GM12872 (cell line): ENCODE data around the gene YY1AP1.

Experiments used
- TF ChIP-seq, protein P1 (sequence below): IDR thresholded peaks from 3 replicates; pipeline ENCODE4 v1.5.1; 2011; ENCODE audit warnings: low read depth, mild to moderate bottlenecking, low read length, moderate library complexity; ENCODE audit not compliant: insufficient read depth

YY1AP1 gene

DNA sequence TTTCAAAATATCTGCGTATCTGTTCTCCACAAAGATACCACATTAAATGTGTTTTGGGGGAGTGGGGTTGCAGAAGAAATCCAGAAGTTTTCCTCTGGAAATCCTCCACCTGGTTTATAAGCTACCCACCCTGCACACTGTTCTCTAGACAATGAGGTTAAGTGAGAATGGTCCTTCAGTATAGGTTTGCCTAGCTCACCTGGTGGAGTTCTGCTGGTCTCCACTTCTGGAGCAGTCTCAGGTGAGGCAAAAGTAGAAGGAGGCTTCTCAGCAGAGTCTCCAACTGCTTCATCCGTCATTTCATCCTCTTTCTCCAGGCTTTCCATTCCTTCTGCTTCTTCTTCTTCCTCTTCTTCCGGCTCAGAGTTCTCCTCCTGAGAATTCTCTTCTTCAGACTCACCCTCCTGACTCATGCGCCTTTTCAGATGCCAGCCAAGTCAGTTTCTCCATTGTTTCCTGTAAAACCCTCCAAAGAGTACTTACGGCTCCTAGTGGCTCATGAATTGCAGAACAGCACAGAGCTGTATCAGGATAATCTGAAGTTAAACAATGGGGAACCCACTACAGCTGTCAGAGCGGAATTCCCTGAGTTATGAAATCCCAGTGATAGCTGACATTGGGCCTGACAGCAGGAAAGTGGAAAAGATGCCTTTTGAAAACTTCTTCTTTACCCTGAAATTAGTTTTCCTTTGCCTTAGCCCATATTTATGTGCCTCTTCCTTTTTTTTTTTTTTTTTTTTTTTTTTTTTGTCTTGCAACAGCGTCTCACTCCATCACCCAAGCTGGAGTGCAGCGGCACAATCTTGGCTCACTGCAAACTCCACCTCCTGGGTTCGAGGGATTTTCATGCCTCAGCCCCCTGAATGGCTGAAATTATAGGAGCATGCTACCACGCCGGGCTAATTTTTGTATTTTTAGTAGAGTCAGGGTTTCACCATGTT, 40.1 kb downstream of the YY1AP1 start:
- TF ChIP-seq, protein P1, sequence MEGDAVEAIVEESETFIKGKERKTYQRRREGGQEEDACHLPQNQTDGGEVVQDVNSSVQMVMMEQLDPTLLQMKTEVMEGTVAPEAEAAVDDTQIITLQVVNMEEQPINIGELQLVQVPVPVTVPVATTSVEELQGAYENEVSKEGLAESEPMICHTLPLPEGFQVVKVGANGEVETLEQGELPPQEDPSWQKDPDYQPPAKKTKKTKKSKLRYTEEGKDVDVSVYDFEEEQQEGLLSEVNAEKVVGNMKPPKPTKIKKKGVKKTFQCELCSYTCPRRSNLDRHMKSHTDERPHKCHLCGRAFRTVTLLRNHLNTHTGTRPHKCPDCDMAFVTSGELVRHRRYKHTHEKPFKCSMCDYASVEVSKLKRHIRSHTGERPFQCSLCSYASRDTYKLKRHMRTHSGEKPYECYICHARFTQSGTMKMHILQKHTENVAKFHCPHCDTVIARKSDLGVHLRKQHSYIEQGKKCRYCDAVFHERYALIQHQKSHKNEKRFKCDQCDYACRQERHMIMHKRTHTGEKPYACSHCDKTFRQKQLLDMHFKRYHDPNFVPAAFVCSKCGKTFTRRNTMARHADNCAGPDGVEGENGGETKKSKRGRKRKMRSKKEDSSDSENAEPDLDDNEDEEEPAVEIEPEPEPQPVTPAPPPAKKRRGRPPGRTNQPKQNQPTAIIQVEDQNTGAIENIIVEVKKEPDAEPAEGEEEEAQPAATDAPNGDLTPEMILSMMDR, result no peak

DNA sequence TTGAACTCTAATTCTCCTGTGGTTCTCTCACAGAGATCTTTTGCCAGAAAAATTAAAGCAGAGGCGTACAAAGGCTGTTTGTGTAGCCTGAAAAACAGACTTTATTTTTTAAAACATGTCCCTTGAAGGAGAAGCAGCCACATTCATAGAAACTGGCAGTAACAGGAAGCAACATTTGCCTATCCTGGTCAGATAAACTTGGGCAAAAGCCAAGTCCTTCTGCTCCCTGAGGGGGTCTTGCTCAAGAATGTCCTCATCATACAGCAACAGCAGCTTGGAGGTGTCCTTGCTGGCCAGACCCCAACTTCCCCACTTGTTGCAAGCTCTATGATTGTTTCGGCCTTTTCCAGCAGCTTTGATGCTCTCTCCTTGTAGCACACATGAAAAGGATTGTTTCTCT, 42.3 kb downstream of the YY1AP1 start:
- TF ChIP-seq, protein P1, result no peak

DNA sequence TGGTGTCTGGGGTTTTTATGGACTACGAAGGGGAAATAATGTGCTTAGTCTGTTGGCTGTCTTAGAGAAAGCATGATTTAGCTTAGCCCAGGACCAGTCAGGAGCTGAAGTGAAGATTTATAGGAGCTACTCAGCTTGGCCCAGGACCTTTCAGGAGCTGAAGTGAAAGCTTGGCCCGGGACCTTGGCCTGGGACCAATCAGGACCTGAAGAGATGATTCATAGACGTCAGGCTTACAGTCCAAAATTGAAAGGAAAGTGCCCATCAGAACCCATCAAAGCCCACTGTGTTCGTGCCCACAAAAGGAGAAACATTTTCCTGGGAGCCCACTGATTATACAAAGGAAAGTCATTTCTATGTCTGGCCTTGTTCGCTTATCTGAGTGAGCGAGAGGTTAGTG, 42.9 kb downstream of the YY1AP1 start:
- TF ChIP-seq, protein P1, result no peak

DNA sequence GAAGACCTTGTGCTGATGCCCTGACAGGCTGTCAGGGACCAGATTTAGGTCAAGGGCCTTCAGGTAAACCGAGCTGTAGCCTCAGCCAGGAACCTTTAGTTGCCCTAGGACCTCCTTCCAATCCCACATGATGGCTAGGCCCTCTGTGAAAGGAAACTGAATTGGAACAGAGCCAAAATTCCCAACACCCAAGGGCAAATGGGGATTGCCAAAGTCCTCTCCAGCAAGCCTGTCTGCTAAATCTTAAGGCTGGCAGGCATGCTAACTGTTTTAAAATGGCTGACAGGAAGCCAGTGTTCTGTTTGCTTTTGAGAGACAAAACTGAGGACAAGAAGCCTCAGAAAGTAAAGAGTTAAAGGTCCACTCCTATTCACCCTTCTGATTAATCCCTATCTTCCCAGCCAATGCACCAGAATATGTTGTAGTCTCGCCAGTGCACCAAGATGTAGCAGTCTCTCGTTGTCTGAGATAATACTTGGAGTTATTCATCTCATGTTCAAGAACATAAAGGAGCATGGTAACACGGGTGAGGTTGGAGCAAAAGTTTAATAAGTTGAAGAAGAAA, 43.5 kb downstream of the YY1AP1 start:
- TF ChIP-seq, protein P1, result no peak

GRCh38 chr1:155643230-155643629, 45.3 kb downstream of the YY1AP1 start:
- TF ChIP-seq, protein P1, result no peak

DNA sequence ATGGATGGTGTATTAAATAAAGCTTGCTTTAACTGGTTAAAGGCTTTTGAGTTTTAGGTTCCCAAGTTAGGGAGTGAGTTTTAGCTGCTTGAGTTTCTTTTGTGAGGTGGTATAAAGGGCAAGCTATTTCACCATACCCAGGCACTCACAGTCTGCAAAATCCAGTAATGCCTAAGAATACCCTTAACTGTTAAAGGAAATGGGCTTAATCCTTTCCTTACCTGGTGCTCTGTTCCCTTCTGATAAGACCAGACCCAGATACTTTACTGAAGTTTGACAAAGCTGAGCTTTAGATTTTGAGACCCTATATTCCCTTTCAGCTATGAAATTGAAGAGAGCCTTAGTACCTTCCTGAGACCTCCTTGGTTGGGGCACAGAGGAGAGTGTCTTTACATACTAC, 48.2 kb downstream of the YY1AP1 start:
- TF ChIP-seq, protein P1, result no peak

DNA sequence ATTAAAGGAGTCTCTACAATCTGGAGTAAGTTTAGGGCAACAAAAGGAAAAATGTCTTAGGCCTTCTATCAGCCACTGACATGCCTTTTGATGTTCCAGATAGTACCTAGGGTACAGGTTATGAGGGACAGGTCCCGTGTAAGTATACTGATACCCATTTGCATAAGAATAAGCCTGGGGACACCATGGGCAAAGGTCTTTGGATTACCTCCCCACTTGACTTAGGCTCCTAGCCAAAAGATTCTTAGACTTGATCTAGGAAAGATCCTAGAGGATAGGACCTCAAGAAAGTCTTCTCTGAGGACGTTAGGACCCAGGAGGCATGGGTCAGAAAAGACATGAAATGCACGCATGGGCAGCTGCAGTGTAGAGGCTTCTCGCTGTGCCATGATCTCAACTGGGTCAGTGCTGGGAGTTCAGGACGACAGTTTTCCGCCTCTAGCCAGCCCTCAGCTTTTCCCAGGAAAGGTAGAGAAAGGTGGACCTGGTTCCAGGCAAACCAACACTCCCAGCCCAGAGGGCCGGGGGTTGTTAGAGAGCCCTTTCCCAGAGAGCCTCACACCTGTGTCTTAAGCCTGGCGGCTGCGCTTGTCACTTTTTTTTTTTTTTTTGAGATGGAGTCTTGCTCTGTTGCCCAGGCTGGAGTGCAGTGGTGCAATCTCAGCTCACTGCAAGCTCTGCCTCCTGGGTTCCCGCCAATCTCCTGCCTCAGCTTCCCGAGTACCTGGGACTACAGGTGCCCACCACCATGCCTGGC, 52.0 kb downstream of the YY1AP1 start:
- TF ChIP-seq, protein P1, result no peak
